Spleen (tissue), 11 donors: ENCODE data around the gene PCGF3. TPM values are rescaled to one million over a fixed set of nuclear protein-coding genes. Genes with fewer than 3 reads are reported as not detected.
A peak's percentile ranks its signal among the peaks of the same experiment; 100 is the strongest.

Experiments
- DNase-seq: peaks from one replicate; pipeline ENCODE4 v3.0.0-alpha.2; 2020
- H3K27ac ChIP-seq, 8 donors: fragments of 200-600 bp; sonication (generic) in 7 of 8; 1 replicate in 4 of 8; 2 replicates in 4 of 8; pipeline versions ENCODE4 v1.5.0 to v1.8.0; 2016 to 2021; ENCODE audit warnings: inconsistent platforms in 4 of 8, mild to moderate bottlenecking in 4 of 8, moderate library complexity in 1 of 8
- H3K27me3 ChIP-seq, 7 donors: fragments of 200-600 bp; sonication (generic) in 6 of 7; replicated peaks in 1 of 7; 1 replicate in 4 of 7; 2 replicates in 3 of 7; pipeline versions ENCODE4 v1.5.0 to v1.8.0; 2016 to 2021; ENCODE audit warnings: inconsistent platforms in 3 of 7, mild to moderate bottlenecking in 1 of 7
- H3K36me3 ChIP-seq, 6 donors: fragments of 200-600 bp; sonication (generic) in 5 of 6; 1 replicate in 4 of 6; 2 replicates in 2 of 6; pipeline versions ENCODE4 v1.5.0 to v1.8.0; 2016 to 2021; ENCODE audit warnings: inconsistent platforms in 2 of 6
- H3K4me1 ChIP-seq, 6 donors: fragments of 200-600 bp; sonication (generic) in 5 of 6; 1 replicate in 3 of 6; 2 replicates in 3 of 6; pipeline versions ENCODE4 v1.5.0 to v1.8.0; 2016 to 2021; ENCODE audit warnings: inconsistent platforms in 3 of 6
- H3K4me3 ChIP-seq, 8 donors: fragments of 200-600 bp; sonication (generic) in 7 of 8; 1 replicate in 4 of 8; 2 replicates in 4 of 8; pipeline versions ENCODE4 v1.5.0 to v1.8.0; 2016 to 2021; ENCODE audit warnings: inconsistent platforms in 4 of 8, mild to moderate bottlenecking in 4 of 8, moderate library complexity in 2 of 8
- H3K9me3 ChIP-seq, 8 donors: fragments of 200-600 bp; sonication (generic) in 7 of 8; 1 replicate in 4 of 8; 2 replicates in 4 of 8; pipeline versions ENCODE4 v1.5.0 to v1.8.0; 2016 to 2021; ENCODE audit warnings: inconsistent platforms in 4 of 8
- CTCF ChIP-seq, 11 experiments: fragments of 200-600 bp in 7 of 11; fragments of 450-650 bp in 4 of 11; sonication (generic) in 4 of 11; IDR thresholded peaks in 8 of 11; conservative IDR thresholded peaks in 3 of 11; 1 replicate in 7 of 11; 2 replicates in 4 of 11; pipeline versions ENCODE4 v1.4.0 to v1.8.0; 2016 to 2021; ENCODE audit warnings: antibody characterized with exemption in 11 of 11, inconsistent platforms in 4 of 11, mild to moderate bottlenecking in 1 of 11
- POLR2A ChIP-seq, 3 donors: fragments of 450-650 bp; IDR thresholded peaks; one replicate each; pipeline ENCODE4 v1.5.1; 2017; ENCODE audit warnings: antibody characterized with exemption in 3 of 3, mild to moderate bottlenecking in 1 of 3
- POLR2AphosphoS5 ChIP-seq, 3 donors: sonication (generic); formaldehyde crosslinking; IDR thresholded peaks; one replicate each; pipeline ENCODE4 v1.5.1; 2017; ENCODE audit warnings: antibody characterized with exemption in 3 of 3
- WGBS, 5 donors: extraction: QIAGEN DNeasy Blood & Tissue Kit in 3 of 5; methylation state at CpG; one replicate each; pipeline versions ENCODE4 v1.1.5 to v1.1.7; 2013 to 2018; 5-methylcytosine and 5-hydroxymethylcytosine counted together
- intact Hi-C: fragments of 100-400 bp; cut with DNase I; formaldehyde crosslinking; loops from one replicate; pipeline ENCODE4 v1.15.0; 2023; ENCODE audit warnings: low total_unique reads
- polyA plus RNA-seq, 3 donors: library from polyadenylated mRNA; stranded (reverse); fragments of 200-250 nt; gene quantifications; one replicate each; pipeline ENCODE4 v1.2.1, GENCODE V29; 2013
- total RNA-seq, 7 donors: library from RNA; depleted of rRNA in 3 of 7; stranded (reverse); fragments of >200 nt in 3 of 7; fragmentation: NEBNext Ultra II Directional in 4 of 7; extraction: Animal tissue kit (Norgen Biotek cat#: 25700) in 4 of 7; gene quantifications; one replicate each; pipeline versions ENCODE4 v1.1.0 to v1.2.1, GENCODE V29; 2016 to 2021
- donor health status: healthy with polysubstance abuse.
- donor health status: DM: no; HTN: no; CAD: no; lungs with moderate emphysema.
- donor health status: DM: no; HTN: no; CAD: no.
- donor health status: Bipolar disorder and iron deficiency.
- donor health status: healthy.
- donor health status: DM: no; HTN: no; CAD: no.
- donor health status: DM: yes; HTN: yes; CAD: no.

The PCGF3 gene
- total and polyA plus RNA-seq, 10 donors = 29.7 to 102 (median 69.4) TPM

GRCh38 chr4:815464-816146 is 110.0 kb downstream of the PCGF3 start:
- Histone ChIP-seq H3K36me3 (no peaks in the 10 kb centered on the region), H3K4me3 (no peak overlapping the region), H3K27ac (no peak overlapping the region), H3K9me3 (peaks cover 0 to 6% (median 0%) of the 10 kb centered on the region in 8 donors), H3K27me3 (peaks cover 0 to 95% (median 23%) of the 10 kb centered on the region in 7 donors), H3K4me1 (no peaks in the 10 kb centered on the region)
- TF ChIP-seq POLR2AphosphoS5 (IDR thresholded peaks at IDR 0.05) (no peak), CTCF (IDR thresholded peaks at IDR 0.05 in 8 of 11, conservative IDR thresholded peaks at IDR 0.05 in 3 of 11) (no peak), POLR2A (IDR thresholded peaks at IDR 0.05) (no peak)
- DNase-seq = peak; percentile 17
- intact Hi-C loops = no loop called here
- WGBS, 5 donors = 27 to 38% (median 35%) methylated on average over 11 of the region's 11 CpGs

- WGBS, 5 donors = 85 to 91% (median 86%) methylated on average over 34 to 42 of the region's 42 CpGs
- no peak overlapping the region for H3K4me3 ChIP-seq
- peaks cover 0 to 100% (median 35%) of the 10 kb centered on the region in 7 donors for H3K27me3 ChIP-seq
- peaks cover 0 to 6% (median 0%) of the 10 kb centered on the region in 8 donors for H3K9me3 ChIP-seq
- intact Hi-C loops = no loop called here
- DNase-seq = no peak
- no peak overlapping the region for H3K27ac ChIP-seq
- TF ChIP-seq POLR2AphosphoS5 (IDR thresholded peaks at IDR 0.05) (no peak), POLR2A (IDR thresholded peaks at IDR 0.05) (no peak), CTCF (IDR thresholded peaks at IDR 0.05 in 8 of 11, conservative IDR thresholded peaks at IDR 0.05 in 3 of 11) (no peak)
- H3K4me1 ChIP-seq = no peaks in the 10 kb centered on the region
- H3K36me3 ChIP-seq = no peaks in the 10 kb centered on the region
Observed at GRCh38 chr4:818106-818921, 112.7 kb downstream of the PCGF3 start.

GRCh38 chr4:819401-820229 is 114.0 kb downstream of the PCGF3 start:
- TF ChIP-seq CTCF (IDR thresholded peaks at IDR 0.05 in 8 of 11, conservative IDR thresholded peaks at IDR 0.05 in 3 of 11) (no peak), POLR2AphosphoS5 (IDR thresholded peaks at IDR 0.05) (no peak), POLR2A (IDR thresholded peaks at IDR 0.05) (no peak)
- no peak for DNase-seq
- peaks cover 0 to 6% (median 0%) of the 10 kb centered on the region in 8 donors for H3K9me3 ChIP-seq
- intact Hi-C loops = no loop called here
- H3K4me3 ChIP-seq = no peak overlapping the region
- WGBS, 5 donors = 77 to 84% (median 83%) methylated on average over 20 of the region's 20 CpGs
- H3K27ac ChIP-seq = no peak overlapping the region
- H3K36me3 ChIP-seq = no peaks in the 10 kb centered on the region
- H3K27me3 ChIP-seq = peaks cover 0 to 100% (median 48%) of the 10 kb centered on the region in 7 donors
- H3K4me1 ChIP-seq = peaks cover 0 to 2% (median 1%) of the 10 kb centered on the region in 6 donors

Other genes with a start within 250 kb of the PCGF3 start
- gene ZNF721, start 206.7 kb upstream of the PCGF3 start, total RNA-seq = 10 to 100 TPM; 30.5 to 54.9 (median 44.8) TPM
- 10 to 100 TPM; 11.9 to 14.2 (median 12.8) TPM for gene ZNF721, start 206.7 kb upstream of the PCGF3 start, polyA plus RNA-seq
- gene PIGG, start 206.6 kb upstream of the PCGF3 start, total RNA-seq = 100 to 1,000 TPM in 1 of 7 donors, 10 to 100 TPM in 6; 60.6 to 102 (median 85.0) TPM
- gene PIGG, start 206.6 kb upstream of the PCGF3 start, polyA plus RNA-seq = 10 to 100 TPM; 28.0 to 60.6 (median 49.1) TPM
- not detected for gene TMEM271, start 129.5 kb upstream of the PCGF3 start, total RNA-seq
- gene TMEM271, start 129.5 kb upstream of the PCGF3 start, polyA plus RNA-seq = not detected
- gene PDE6B, start 80.3 kb upstream of the PCGF3 start, total RNA-seq = 10 to 100 TPM in 6 of 7 donors, 1 to 10 TPM in 1; 10.0 to 19.8 (median 15.8) TPM
- gene PDE6B, start 80.3 kb upstream of the PCGF3 start, polyA plus RNA-seq = 1 to 10 TPM; 4.4 to 7.7 (median 6.1) TPM
- 100 to 1,000 TPM in 4 of 7 donors, 10 to 100 TPM in 3; 51.7 to 187 (median 160) TPM for gene ATP5ME, start 31.6 kb upstream of the PCGF3 start, total RNA-seq
- 100 to 1,000 TPM; 444 to 497 (median 461) TPM for gene ATP5ME, start 31.6 kb upstream of the PCGF3 start, polyA plus RNA-seq
- gene MYL5, start 31.3 kb upstream of the PCGF3 start, total RNA-seq = 10 to 100 TPM in 6 of 7 donors, 1 to 10 TPM in 1; 9.2 to 28.2 (median 14.6) TPM
- gene MYL5, start 31.3 kb upstream of the PCGF3 start, polyA plus RNA-seq = 10 to 100 TPM; 18.9 to 32.6 (median 20.0) TPM
- gene SLC49A3, start 16.7 kb upstream of the PCGF3 start, total RNA-seq = 10 to 100 TPM; 11.2 to 28.8 (median 21.2) TPM
- 10 to 100 TPM in 2 of 3 donors, 1 to 10 TPM in 1; 5.6 to 19.3 (median 11.7) TPM for gene SLC49A3, start 16.7 kb upstream of the PCGF3 start, polyA plus RNA-seq
- gene CPLX1, start 120.3 kb downstream of the PCGF3 start, total RNA-seq = 10 to 100 TPM in 4 of 7 donors, 1 to 10 TPM in 3; 1.3 to 20.7 (median 12.4) TPM
- 10 to 100 TPM in 2 of 3 donors, 1 to 10 TPM in 1; 5.1 to 12.3 (median 10.7) TPM for gene CPLX1, start 120.3 kb downstream of the PCGF3 start, polyA plus RNA-seq
- 100 to 1,000 TPM; 154 to 212 (median 179) TPM for gene GAK, start 226.5 kb downstream of the PCGF3 start, total RNA-seq
- gene GAK, start 226.5 kb downstream of the PCGF3 start, polyA plus RNA-seq = 100 to 1,000 TPM; 112 to 249 (median 203) TPM
- 10 to 100 TPM; 38.2 to 76.8 (median 56.6) TPM for gene TMEM175, start 226.6 kb downstream of the PCGF3 start, total RNA-seq
- gene TMEM175, start 226.6 kb downstream of the PCGF3 start, polyA plus RNA-seq = 10 to 100 TPM; 59.4 to 83.9 (median 78.6) TPM